Superior temporal gyrus (tissue), 1 donor: ENCODE results near the gene APOBEC3H.
"Not testable (repeated sequence)": the region's sequence is repeated elsewhere in the genome, so short reads cannot be mapped to it uniquely, and the experiment has no call there.

ENCODE experiments used
- DNase-seq: peaks from one replicate; pipeline ENCODE4 v3.0.0-alpha.2; 2016; ENCODE audit errors: extremely low spot score

The APOBEC3H gene

GRCh38 chr22:39097098-39098020 is at the start of gene APOBEC3H:
TSS of gene APOBEC3H (plus strand) at chr22:39097244. CDS start at chr22:39100279, 3,035 bp downstream.
- no peak for DNase-seq

GRCh38 chr22:39049486-39049885 is 47.6 kb upstream of the APOBEC3H start:
- not testable (repeated sequence) for DNase-seq

GRCh38 chr22:39051844-39052495 is 45.1 kb upstream of the APOBEC3H start:
- not testable (repeated sequence) for DNase-seq

GRCh38 chr22:39055658-39056057 is 41.4 kb upstream of the APOBEC3H start:
- DNase-seq = no peak

GRCh38 chr22:39061290-39061689 is 35.8 kb upstream of the APOBEC3H start:
- DNase-seq = not testable (repeated sequence)

- not testable (repeated sequence) for DNase-seq
Observed at GRCh38 chr22:39061951-39062350, 35.1 kb upstream of the APOBEC3H start.

- not testable (repeated sequence) for DNase-seq
Observed at GRCh38 chr22:39063904-39064303, 33.1 kb upstream of the APOBEC3H start.

GRCh38 chr22:39066442-39067276 is 30.4 kb upstream of the APOBEC3H start:
- not testable (repeated sequence) for DNase-seq

GRCh38 chr22:39068033-39068785 is 28.8 kb upstream of the APOBEC3H start:
- no peak for DNase-seq

GRCh38 chr22:39070186-39070585 is 26.9 kb upstream of the APOBEC3H start:
- DNase-seq = no peak

GRCh38 chr22:39072581-39072981 is 24.5 kb upstream of the APOBEC3H start:
- not testable (repeated sequence) for DNase-seq

GRCh38 chr22:39073981-39074380 is 23.1 kb upstream of the APOBEC3H start:
- no peak for DNase-seq

GRCh38 chr22:39076155-39077025 is 20.7 kb upstream of the APOBEC3H start:
- DNase-seq = not testable (repeated sequence)

GRCh38 chr22:39077026-39077840 is 19.8 kb upstream of the APOBEC3H start, which contains the start of gene APOBEC3G:
TSS of gene APOBEC3G (plus strand) at chr22:39077275. CDS start at chr22:39077362, 87 bp downstream.
- not testable (repeated sequence) for DNase-seq

- not testable (repeated sequence) for DNase-seq
Observed at GRCh38 chr22:39077912-39078311, 19.1 kb upstream of the APOBEC3H start.

GRCh38 chr22:39078329-39078728 is 18.7 kb upstream of the APOBEC3H start:
- DNase-seq = no peak

- not testable (repeated sequence) for DNase-seq
Observed at GRCh38 chr22:39079054-39079637, 17.9 kb upstream of the APOBEC3H start.

- DNase-seq = no peak
Observed at GRCh38 chr22:39080052-39080762, 16.8 kb upstream of the APOBEC3H start.
